ENCODE results near the gene GRPEL2.
A peak's percentile ranks its signal among the peaks of the same experiment; 100 is the strongest.

The GRPEL2 gene

DNA sequence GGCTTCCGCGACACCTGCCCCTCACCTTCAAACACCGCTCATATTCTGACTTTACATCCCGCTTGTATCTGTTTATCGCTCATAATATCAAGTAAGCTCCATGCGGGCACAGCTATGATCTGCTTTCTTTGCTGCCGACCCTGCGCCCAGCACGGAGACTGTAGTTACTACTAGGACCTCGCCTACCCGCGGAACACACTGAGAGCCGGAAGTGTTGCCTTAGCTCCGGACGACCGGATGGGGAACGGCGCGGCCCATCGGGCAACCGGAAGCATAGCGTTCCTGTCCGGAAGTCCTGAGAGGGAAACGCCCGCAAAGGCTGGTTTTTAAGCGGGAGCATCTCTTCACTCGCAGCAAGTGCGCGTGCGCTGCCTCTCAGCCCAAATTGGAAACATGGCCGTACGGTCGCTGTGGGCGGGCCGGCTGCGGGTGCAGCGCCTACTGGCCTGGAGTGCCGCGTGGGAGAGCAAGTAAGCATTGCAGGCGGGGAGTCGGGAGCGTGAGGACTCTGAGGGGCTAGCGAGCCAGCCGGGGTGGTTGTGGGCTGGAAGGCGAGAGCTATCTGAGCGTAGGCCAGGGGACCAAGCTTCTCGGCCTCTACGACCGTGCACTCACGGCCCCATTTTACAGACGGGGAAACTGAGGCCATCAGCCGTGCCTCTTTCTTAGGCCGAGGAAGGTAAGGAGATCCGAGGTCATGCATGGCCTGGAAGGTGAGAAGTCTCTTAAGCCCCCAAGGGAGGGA is at the start of gene GRPEL2:
Gene GRPEL2 (plus strand): TSS at position 353 of the 745 bp plus-strand sequence. CDS start 41 bp downstream, at position 394.
- DNase-seq, result peak; percentile 93

GRCh38 chr5:149297340-149298025 is 47.8 kb upstream of the GRPEL2 start:
- DNase-seq, result no peak

DNA sequence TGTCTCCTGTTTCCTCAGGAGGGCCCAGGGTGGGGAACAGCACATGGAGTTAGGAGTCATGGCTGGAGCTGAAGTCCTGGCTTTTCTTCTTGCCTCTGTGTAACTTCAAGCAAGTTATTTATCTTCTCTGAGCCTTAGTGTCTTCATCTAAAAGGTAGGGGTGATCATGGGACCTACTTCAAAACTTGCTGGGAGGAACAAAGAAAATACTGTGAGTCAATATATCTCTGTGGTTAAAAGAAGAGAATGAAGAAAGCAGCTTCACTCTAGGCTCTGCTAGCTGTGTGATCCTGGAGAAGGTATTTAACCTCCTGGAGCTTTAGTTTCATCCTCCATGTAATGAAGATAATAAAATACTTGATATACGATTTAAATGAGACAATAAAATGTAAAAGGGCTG is 47.1 kb upstream of the GRPEL2 start:
- DNase-seq, result no peak

- DNase-seq, result no peak
These were observed 46.4 kb upstream of the GRPEL2 start for GRCh38 chr5:149298842-149299404.

DNA sequence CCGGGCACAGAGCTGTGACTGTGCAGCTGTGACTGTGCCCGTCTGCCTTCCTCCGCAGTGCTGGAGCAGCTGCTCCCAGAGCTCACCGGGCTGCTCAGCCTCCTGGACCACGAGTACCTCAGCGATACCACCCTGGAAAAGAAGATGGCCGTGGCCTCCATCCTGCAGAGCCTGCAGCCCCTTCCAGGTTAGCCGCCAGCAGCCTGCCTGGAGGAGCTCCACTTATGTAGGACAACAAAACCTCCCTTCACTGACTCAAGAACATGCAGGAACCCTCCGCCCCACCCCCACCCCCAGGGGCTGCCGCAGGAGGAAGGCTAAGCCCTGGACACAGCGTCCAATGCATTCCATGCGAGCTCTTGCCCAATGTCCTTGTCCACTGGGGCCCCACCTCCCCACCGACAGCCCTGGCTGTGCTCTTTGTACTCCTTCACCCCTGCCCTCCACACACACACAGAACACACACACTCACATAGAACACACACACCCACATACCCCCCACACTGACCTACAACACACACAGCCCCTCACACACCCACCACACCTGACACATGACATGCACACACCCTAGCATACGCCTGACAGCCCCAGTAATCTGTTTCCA is 45.7 kb upstream of the GRPEL2 start:
- DNase-seq, result no peak

DNA sequence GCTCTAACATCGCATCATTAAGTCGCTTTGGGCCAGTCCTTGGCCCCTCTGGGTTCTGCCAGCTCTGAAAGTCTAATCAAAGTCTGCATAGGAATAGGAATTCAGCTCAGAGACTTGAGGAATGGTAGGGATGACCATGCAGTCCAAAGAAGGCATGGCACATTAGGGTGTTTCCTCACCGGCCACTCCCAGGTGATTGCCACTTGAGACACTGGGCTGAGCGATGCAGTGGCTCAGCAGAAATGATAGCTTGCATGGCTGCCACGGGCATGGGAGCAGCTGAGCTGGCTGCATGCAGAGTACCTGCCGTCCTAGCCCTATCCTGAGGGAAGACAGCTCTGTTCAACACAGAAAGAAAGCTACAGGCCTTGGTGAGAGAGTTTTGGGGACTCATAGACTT is 44.9 kb upstream of the GRPEL2 start:
- DNase-seq, result no peak

DNA sequence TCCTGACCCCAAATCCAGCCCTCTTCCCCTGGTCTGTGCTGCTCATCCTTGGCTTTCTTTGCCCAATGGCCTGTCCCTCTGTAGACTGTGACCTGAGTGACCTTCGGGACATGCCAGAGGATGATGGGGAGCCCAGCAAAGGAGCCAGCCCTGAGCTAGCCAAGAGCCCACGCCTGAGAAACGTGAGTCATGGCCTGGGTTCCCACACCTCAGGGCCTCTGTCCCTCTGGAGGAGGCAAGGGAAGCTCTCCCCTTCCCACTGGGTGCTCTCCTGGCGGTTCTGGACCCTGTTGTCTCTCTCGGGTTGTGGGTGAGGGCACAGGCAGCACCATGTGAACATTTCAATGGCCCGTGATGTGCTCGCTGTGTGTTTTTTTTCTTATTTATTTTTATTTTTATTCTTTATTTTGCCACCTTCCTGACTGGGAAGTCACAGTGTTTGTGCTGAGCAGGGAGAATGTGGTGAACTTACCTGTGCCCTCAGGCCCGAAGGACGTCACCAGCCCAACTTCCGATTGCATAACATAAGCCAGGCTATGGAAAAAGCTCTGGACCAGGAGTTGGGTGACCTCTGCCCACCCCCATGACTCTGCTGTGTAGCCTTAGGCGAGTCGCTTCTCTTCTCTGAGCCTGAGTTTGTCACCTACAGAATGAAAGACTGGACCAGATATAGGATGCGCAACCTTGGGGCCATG is 44.1 kb upstream of the GRPEL2 start:
- no peak for DNase-seq

DNA sequence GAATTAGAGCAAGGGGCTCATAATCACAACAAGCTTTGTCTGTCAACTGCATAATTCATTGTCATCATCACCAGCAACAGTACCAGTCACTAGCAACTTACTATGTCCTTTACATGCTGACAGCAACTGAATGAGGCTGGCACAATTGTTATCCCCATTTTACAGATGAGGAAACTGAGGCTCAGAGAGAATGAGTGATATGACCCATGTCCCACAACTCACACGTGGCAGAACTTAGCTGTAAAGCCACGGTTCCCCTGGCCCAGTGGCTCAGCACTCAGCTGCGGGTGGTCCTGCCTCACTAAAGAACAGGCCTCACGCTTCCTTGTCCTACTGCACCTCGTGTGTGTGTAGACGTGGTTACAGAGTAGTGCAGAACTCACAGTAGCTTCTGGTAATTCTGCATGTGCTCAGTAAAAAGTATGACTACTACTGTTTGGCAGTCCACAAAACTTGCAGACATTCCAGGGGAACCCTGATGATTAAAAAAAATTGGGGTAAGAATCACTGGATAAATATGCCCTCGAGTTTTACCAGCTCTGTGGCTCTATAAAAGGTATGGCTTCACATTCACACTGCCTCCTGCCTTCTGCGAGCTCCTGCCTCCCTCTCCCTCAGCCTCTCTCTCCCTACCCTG is 43.4 kb upstream of the GRPEL2 start:
- no peak for DNase-seq

DNA sequence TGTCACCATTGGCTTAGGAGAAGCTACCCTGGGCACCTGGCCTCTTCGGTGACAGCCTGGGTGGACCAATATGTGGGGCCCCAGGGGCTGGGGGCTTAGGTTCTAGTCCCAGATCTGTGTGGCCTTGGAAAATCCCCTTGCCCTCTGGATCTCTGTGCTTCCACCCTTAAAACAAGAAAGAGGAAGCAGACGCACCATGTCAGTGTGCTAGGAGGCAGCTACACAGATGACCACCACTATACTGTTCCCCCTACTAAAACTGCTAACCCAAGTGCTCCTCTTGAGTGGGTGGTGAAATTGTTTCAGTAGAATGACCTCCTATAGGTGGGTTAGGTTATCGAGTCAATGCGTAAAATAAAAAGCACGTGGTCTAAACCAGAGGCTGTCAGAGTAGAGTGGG is 42.7 kb upstream of the GRPEL2 start:
- DNase-seq, result no peak

DNA sequence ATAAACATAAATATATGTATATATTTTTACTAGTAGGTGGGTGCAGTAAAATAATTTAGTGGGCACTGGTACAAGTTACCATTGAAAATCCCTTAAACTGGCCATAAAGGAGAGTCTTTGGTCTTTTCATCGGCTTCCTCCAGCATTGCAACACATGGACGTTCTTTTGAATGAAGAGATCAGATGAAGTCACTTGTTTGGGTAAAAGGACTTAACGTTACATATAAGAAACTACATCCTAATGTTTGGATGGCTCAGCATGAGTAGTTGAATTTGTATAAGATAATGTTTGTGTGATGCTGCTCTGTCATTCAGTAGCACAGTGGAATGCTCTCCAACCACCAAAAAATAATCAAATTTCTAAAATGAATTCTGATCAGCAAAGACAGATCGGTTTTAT is 42.1 kb upstream of the GRPEL2 start:
- DNase-seq, result no peak

DNA sequence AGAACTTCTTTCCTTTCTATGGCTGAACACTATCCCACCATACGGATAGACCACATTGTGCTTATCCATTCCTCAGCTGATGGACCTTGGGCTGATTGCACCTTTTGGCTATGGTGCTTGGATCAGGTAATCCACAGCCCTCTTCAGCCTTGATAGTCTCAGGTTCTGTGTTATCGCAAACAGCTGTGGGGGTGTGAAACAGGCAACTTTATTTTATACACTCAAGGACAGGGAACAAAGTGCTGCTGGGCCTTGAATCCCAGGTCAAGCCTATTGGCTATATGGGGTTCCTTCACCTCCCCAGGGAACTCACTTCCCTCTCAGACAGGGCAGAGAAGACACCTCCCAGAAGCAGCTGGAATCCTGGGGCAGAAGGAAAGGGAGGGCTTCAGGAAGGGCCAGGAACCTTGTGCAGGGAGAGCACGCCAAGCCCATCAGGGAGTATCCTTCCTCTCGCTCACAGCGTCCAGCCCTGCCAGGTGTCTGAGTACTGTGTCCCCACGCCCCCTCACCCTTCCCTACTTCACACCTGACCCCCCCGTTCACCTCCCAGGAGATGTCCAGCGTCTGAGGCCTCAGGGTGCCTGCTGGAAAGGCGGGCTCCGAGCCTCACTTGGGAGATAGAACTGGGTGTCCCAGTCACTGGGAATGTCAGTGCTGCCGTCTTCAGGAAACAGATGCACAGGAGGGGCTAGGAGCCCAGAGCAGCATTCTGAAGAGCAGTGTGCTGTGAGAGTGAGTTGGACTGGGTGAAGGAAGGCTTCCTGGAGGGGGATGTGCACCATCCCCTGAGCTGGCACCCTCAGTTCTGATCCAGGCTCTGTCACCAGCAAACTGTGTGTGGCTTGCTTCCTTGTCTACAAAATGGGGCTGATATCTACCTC is 40.9 kb upstream of the GRPEL2 start:
- no peak for DNase-seq

DNA sequence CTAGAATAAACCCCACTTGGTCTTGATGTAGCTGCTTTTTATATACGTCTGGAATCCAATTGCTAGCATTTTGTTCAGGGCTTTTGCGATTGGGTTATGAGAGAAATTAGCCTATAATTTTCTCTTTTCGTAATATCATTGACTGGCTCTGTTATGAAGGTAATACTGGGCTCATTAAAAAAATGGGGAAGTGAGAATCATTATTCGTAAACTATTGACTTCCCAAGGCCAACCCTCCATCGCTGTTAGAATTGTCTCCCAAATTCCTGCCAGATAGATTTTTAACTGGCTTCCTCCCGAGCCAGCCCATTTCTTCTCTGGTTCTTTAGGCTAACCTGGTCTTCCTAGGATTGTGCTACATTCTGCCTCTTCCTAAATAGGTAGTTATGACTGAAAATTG is 35.9 kb upstream of the GRPEL2 start:
- DNase-seq, result no peak

DNA sequence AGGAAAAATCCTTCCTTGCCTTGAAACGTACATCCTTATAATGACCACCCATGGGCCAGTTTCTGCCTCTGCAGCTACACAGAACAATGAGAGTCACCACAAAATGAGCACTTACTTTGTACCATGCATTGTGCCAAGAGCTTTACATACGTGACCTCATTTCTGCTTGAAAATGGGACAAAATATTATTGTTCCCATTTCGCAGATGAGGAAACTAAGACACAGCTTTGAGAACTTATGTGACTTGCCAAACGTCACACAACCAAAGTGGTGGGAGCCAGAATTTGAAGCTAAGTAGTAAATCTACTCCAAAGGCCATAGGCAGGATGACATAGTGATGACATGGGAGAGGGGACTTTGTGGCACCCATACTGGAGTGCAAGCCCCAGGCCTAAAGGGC is 34.8 kb upstream of the GRPEL2 start:
- DNase-seq, result no peak

- no peak for DNase-seq
These were observed 34.2 kb upstream of the GRPEL2 start for GRCh38 chr5:149310947-149311658.

GRCh38 chr5:149313151-149313841 is 32.0 kb upstream of the GRPEL2 start:
- no peak for DNase-seq

- no peak for DNase-seq
These were observed 30.7 kb upstream of the GRPEL2 start for GRCh38 chr5:149314571-149315111.

GRCh38 chr5:149315753-149316152 is 29.5 kb upstream of the GRPEL2 start:
- no peak for DNase-seq

- peak; percentile 44 for DNase-seq
These were observed 27.8 kb upstream of the GRPEL2 start for GRCh38 chr5:149317281-149318048.

DNA sequence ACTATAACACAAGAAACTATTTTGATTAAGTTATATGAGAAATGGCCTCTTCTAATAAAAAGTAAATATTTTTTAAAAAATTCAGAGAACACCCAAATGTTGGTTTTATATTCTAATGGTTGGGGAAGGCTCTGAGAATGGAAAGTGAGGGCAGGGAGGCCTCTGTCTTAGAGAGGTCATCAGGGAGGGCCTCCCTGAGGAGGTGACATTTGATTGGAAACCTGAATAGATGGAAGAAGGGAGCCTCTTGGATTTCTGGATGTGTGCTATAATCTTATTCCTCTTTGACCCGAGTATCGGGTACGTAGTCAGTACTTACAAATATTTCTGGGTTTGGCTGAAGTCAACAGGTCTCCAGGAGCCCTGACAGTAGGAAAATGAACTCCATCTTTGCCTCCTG is 26.1 kb upstream of the GRPEL2 start:
- DNase-seq, result no peak
